Suprapubic skin (tissue), 3 donors: ENCODE results near the gene SEC24D.

ENCODE experiments used
- CTCF ChIP-seq, 2 donors: fragments of 200-600 bp in 1 of 2; fragments of 450-650 bp in 1 of 2; sonication (generic) in 1 of 2; IDR thresholded peaks; one replicate each; pipeline ENCODE4 v1.5.1; 2016 to 2019; ENCODE audit warnings: antibody characterized with exemption in 2 of 2, mild to moderate bottlenecking in 1 of 2, moderate library complexity in 1 of 2
- POLR2A ChIP-seq, 2 donors: fragments of 450-650 bp; IDR thresholded peaks; one replicate each; pipeline ENCODE4 v1.6.1; 2017; ENCODE audit warnings: antibody characterized with exemption in 2 of 2, mild to moderate bottlenecking in 2 of 2, moderate library complexity in 2 of 2

- TF ChIP-seq POLR2A (IDR thresholded peaks at IDR 0.05) (no peak), CTCF (IDR thresholded peaks at IDR 0.05) (no peak)
These were observed 80.3 kb downstream of the SEC24D start for GRCh38 chr4:118755438-118756226.
